GM21723 (cell line): ENCODE data around the gene PARD6A.

ENCODE experiments used
- ATAC-seq: cut with Tn5 transposase; IDR thresholded peaks from one replicate; pipeline ENCODE4 v1.9.1; 2021; ENCODE audit warnings: mild to moderate bottlenecking, moderate library complexity; ENCODE audit not compliant: unreplicated experiment

Gene PARD6A

DNA sequence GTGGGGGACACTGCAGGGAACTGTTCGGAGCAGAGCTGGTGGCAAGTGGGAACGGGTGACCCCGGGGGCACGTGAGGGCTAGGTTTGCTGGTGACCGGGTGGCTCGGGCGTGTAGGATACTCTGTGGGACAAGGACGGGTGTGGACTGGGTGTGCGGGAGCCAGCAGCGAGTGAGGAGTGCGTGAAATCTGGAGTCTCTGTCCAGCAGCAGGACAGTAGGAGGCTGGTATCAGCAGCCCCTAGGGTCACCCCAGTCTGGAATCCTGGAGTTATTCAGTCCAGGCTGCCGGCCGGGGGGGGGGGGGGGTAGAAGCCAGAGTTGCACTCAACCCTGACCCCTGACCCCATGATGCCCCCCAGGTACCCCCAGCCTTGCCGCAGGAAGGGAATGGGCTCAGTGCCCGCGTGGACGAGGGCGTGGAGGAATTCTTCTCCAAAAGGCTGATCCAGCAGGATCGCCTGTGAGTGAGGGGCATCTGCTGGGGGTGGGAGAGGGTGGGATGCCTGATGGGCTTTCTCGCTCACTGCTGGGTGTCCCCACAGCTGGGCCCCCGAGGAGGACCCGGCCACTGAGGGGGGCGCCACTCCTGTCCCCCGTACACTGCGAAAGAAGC is 6.9 kb upstream of the PARD6A start:
- ATAC-seq, result no peak

DNA sequence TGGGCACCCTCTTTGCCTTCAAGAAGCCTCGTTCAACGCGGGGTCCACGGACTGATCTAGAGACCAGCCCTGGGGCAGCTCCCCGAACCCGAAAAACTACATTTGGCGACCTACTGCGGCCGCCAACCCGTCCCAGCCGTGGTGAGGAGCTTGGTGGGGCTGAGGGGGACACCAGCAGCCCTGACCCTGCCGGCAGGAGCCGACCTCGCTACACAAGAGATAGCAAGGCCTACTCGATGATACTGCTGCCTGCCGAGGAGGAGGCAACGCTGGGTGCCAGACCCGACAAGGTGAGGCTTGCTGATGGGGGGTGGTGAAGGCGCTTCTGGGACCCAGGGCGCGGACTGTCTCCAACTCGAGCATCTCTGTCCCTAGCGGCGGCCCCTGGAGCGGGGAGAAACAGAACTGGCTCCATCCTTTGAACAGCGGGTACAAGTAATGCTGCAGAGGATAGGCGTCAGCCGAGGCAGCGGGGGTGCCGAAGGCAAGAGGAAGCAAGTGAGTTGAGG is 6.3 kb upstream of the PARD6A start:
- no peak for ATAC-seq

GRCh38 chr16:67655363-67655762 is 5.4 kb upstream of the PARD6A start:
- no peak for ATAC-seq

DNA sequence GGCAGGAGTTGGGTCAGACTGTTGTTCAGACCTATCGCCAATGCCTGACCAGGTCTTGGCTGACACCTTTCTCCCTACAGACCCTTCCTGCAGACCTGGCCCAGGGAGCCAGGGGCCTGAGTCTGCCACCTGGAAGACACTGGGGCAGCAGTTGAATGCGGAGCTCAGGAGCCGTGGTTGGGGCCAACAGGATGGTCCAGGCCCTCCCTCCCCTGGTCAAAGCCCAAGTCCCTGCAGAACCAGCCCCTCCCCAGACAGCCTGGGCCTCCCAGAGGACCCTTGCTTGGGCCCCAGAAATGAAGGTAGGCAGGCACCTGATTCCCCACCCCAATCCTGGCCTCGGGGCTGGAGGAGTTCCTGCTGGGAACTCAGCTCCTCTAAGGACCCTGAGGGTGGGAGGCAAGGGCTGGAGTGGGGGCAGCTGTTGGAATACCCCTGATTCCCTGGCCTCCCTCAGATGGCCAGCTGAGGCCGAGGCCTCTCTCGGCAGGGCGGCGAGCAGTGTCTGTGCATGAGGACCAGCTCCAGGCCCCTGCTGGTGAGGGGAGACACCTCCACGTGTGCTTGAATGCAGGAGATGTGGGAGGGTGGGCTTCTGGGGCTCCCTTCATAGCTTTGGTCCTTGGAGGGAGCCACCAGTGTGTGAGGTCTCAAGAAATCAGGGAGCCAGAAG is 4.3 kb upstream of the PARD6A start:
- no peak for ATAC-seq

DNA sequence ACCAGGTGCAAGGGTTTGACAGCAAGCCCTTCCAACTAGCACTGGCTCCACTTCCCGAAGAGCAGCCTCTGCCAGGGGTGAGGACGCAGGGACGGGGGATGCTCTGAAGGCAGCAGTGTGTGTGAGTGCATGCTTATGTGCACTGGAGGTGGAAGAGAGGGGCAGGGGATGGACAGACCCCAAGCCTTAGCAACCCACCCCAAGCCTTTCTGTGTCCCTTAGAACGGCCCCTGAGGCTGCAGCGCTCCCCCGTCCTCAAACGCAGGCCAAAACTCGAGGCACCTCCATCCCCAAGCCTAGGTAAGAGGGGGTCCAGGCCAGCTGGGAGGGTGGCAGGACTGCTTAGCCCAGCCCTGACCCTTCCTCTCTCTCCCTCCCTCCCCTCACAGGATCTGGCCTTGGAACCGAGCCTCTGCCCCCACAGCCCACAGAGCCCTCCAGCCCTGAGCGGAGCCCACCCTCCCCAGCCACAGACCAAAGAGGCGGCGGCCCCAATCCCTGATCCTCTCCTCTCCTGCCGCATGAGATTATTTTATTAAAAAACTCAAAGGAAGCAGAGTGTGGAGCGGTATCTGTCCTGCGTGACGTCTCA is 3.6 kb upstream of the PARD6A start:
- no peak for ATAC-seq

DNA sequence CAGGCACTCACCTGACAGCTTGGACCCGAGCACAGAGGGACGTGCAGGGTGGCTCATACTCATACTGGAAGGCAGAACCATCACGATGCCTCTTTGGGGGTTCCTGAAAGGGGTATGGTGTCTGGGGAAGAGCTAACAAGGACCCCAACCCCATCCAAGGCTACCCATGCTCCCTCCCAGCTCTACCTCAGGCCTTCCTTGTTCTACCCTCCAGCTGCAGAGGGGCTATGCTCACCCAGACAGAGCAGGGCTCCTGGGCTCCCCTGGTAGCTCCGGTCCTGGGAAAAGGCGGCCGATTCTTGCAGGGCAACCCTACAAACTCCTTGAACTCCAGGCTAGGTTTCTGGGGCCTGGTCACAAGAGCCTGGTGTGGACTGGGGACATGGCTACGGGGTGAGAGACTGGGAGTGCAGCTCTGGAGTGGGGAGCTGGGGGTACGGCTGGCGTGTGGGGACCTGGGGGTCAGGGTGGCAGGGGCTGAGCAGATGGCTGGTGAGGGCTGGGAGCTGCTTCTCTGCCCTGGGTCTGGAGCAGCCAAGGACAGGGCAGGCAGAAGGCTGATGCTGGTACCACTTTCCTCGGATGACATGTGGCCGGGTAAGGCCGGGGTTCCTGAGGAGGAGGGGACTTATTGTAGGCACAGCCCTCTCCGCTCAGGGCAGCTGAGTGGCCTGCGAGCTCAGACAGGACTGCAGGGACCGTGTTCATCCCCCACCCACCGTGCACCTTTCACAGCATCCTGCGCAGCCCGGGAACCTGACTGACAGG is 2.8 kb upstream of the PARD6A start:
- no peak for ATAC-seq

- ATAC-seq, result no peak
These were observed 1.7 kb upstream of the PARD6A start for GRCh38 chr16:67658849-67659674.

- ATAC-seq, result peak; percentile 45
These were observed 841 bp upstream of the PARD6A start, which contains the start of gene ACD for GRCh38 chr16:67659675-67660563. Gene ACD, minus strand, starts transcription at chr16:67660260. Its CDS starts 40 bp downstream, at chr16:67660220.

GRCh38 chr16:67661101-67661761 is 471 bp downstream of the PARD6A start:
- ATAC-seq, result no peak

DNA sequence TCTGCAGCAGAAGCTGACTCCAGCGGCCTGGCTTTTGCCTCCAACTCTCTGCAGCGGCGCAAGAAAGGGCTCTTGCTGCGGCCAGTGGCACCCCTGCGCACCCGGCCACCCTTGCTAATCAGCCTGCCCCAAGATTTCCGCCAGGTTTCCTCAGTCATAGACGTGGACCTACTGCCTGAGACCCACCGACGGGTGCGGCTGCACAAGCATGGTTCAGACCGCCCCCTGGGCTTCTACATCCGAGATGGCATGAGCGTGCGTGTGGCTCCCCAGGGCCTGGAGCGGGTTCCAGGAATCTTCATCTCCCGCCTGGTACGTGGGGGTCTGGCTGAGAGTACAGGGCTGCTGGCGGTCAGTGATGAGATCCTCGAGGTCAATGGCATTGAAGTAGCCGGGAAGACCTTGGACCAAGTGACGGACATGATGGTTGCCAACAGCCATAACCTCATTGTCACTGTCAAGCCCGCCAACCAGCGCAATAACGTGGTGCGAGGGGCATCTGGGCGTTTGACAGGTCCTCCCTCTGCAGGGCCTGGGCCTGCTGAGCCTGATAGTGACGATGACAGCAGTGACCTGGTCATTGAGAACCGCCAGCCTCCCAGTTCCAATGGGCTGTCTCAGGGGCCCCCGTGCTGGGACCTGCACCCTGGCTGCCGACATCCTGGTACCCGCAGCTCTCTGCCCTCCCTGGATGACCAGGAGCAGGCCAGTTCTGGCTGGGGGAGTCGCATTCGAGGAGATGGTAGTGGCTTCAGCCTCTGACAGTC is 1.3 kb downstream of the PARD6A start:
- no peak for ATAC-seq

DNA sequence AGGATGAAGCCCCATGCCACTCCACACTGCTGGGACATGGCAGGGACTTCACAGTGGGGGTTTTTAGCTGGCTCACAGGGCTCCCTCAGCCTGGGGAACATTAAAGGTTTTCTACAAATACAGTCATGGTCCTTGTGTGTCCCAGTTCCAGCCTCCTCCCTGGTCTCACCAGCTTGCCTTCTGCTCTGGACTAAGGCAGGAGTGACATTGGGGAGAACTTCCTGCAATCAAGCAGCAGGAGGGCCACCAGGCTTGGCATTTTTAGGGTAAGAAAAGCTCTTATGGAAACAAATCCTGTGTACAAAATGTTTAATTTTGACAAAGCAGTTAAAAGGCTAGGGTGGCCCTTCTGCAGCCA is 1.9 kb downstream of the PARD6A start:
- ATAC-seq, result no peak

DNA sequence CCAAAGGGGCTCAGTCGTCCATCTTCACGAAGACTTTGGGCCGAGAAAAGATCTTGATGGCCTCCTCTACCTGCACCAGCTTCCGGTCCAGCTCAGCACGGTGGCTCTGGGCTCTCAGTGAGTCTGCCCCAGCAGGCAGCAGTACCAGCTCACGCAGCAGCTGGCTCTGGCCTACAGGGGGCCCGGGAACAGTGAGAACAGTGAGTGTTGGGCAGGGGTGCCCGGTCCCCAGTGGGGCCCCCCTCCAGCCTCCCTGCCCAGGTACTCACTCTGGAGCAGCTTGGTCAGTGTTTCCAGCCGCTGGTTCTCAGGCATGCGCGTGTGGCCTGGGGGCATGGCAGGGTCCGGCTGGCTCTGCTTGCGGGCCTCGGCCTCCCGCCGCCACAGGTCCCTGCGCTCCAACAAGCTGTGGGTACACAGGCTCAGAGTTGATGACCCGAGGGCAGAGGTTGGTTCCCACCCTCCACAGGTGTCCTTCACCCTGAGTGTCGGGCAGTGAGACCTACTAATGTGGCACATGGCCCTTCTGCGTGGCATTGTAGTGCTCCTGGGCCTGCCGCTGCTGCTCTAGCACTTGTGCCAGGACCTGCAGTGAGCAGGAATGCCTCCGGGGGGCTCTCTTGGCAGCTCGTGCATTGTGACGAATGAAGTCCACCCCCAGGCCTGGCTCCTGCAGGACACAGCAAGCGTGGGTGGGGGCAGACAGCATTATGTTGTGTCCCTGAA is 2.6 kb downstream of the PARD6A start:
- ATAC-seq, result no peak

GRCh38 chr16:67663877-67664222 is 3.1 kb downstream of the PARD6A start:
- no peak for ATAC-seq

DNA sequence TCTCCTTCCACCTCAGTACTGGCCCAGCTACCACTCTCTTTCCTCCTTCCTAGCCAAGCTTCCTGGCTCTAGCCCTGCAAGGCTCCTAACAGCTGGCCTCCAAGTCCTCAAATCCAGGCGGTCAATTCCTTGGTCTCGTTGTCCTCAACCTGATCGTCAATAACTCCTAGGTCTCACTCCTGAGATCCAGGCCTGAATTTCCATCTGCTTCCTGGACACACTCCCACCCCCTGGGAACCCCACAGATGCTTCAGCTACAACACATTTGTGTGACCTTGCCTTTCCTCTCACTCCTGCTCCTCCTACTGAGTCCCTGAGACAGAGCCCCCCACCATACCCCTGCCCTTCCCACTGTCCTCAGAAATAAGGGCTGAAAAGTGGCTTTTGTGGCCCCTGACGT is 3.5 kb downstream of the PARD6A start:
- no peak for ATAC-seq

GRCh38 chr16:67664871-67665270 is 4.1 kb downstream of the PARD6A start:
- no peak for ATAC-seq

DNA sequence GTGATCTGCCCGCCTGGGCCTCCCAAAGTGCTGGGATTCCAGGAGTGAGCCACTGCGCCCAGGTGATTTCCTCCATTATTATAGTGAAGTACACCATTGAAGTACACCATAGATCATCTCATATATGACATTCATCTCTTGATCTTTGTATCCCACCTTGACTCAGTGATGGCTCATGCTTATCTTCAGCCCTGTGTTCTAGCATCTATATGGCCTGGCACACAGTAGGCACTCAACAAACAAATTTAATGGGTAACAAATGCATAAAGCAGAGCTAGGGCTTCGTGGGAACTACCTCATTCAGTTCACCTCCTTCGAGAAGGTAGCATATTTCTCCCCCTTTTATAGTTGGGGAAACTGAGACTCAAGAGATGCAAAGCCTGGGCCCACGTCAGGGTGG is 4.8 kb downstream of the PARD6A start:
- ATAC-seq, result no peak

DNA sequence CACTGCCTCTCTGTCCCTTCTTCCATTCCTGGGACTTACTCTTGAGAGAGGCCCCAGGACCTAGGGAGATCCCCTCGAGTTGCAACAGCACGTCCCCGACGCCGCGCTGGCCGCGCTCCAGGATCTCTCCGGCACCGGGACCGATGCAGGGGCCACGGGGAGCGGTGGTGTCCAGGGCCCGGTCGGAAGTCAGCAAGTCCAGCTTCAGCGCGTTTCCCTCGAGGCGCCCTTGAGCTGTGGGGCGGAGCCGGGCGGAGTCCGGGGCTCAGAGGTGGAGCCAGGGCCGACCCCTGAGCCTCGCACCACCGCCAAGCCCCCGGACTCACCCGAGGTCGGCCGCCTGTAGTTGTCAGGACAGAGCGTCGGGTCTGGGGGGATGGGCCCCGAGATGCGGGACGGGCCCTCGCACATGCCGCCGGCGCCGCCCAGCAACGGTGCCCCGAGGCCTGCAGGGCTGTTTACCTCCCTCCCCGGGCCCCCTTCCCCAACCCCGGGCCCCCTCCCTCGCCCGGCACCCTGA is 5.3 kb downstream of the PARD6A start:
- no peak for ATAC-seq
